GM18867 (cell line): ENCODE data around the gene TEX28.
"Not testable (repeated sequence)": the region's sequence is repeated elsewhere in the genome, so short reads cannot be mapped to it uniquely, and the experiment has no call there.

ENCODE experiments used
- ATAC-seq: cut with Tn5 transposase; IDR thresholded peaks from one replicate; pipeline ENCODE4 v1.9.1; 2021; ENCODE audit warnings: mild to moderate bottlenecking, moderate library complexity; ENCODE audit not compliant: unreplicated experiment

TEX28 gene

DNA sequence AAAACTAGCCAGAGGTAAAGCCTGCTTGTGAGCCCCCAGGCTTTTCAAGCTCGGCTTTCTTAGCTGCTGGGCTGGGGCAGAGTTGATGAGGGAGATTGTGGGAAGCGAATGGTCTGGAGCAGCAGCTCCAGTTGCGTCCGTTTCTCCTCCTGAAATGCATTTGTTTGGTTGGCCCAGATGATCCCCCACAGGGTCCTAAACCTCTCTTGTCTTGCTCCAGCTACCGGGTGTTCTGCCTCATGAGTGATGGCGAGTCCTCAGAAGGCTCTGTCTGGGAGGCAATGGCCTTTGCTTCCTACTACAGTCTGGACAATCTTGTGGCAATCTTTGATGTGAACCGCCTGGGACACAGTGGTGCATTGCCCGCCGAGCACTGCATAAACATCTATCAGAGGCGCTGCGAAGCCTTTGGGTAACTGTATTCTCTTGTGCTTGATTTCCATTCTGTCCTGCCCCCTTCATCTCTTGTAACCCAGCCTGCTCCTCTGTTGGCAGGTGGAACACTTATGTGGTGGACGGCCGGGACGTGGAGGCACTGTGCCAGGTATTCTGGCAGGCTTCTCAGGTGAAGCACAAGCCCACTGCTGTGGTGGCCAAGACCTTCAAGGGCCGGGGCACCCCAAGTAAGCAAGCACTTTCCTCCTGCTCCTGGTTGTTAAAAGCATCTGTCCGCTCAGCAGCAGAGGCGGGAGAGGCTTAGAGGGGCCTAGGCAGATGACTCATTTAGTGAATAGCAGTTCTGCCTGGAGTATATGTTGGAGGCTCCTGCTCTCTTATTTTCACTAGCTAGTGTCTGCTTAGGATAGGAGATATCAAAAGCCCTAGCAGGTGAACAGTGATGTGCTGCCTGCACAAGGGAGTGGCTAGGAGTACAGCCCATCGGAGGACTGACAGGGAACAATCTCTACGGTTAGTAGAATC lies 16.0 kb upstream of the TEX28 start:
- no peak for ATAC-seq

DNA sequence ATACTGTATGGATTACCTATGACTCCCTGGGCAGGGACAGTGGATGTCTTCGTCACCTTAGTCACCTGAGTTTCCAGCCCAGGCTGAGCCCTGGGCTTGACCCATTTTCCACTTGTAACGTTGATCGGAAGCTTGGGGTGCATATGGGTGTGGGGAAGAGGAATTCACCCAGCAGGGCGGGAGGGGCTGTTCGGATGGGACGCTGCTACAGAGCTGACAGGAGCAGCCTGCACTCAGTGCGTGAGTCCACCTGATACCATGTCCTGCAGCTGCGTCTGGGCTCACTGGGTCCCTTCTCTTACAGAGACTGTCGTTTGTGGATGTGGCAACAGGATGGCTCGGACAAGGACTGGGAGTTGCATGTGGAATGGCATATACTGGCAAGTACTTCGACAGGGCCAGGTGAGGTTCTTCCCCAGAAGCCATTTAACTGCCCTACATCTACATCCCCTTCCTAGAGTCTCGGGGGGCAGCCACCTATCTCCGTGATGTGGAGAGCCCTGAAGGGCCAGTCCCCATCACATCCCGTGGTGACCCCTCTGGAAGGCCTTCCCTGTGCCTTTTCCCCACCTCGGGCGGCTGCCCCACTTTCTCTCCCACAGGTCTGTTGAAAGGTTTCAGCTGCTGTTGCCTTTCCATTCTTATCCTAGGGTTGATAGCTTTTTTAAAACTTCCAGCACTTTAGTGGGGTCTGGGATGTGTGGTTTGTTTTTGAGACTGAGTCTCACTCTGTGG lies 14.3 kb upstream of the TEX28 start:
- no peak for ATAC-seq

- peak; percentile 62 for ATAC-seq
Measured at GRCh38 chrX:154308108-154308946, 13.4 kb upstream of the TEX28 start.

- ATAC-seq: no peak
Measured at GRCh38 chrX:154307202-154307601, 12.3 kb upstream of the TEX28 start.

- no peak for ATAC-seq
Measured at GRCh38 chrX:154305541-154306205, 10.7 kb upstream of the TEX28 start.

DNA sequence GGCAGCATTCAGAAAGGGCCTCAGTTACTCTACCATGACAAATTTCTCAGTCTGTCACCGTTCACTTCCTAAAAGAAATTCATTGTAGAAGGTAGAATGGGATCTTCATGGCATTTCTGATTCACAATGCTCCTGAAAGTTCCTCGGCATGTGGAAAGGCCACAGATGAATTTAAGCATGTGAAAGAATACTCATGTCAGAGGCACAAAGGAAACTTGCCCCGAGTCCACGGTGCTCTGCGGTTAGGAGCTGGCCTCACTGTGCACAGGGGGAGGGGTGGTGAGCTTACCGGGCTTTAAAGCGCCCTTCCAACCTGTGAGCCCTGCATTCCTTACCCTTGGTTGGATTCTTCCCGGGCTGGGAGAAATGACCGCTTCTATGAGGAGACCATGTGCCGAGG lies 9.9 kb upstream of the TEX28 start:
- ATAC-seq: no peak

- ATAC-seq: no peak
Measured at GRCh38 chrX:154303476-154303875, 8.6 kb upstream of the TEX28 start.

GRCh38 chrX:154302998-154303397 lies 8.1 kb upstream of the TEX28 start:
- not testable (repeated sequence) for ATAC-seq

DNA sequence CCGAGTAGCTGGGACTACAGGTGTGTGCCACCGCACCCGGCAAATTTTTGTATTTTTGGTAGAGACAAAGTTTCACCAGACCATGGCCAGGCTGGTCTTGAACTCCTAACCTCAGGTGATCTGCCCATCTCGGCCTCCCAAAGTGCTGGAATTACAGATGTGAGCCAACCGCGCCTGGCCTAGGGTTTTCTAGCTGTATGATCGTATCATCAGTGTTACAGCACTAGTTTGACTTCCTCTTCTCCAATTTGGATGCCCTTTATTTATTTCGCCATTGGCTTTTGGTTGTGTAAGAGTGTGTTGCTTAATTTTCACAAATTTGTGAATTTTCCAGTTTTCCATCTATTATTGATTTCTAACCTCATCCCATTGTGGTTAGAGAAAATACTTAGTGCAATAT lies 5.9 kb upstream of the TEX28 start:
- no peak for ATAC-seq

DNA sequence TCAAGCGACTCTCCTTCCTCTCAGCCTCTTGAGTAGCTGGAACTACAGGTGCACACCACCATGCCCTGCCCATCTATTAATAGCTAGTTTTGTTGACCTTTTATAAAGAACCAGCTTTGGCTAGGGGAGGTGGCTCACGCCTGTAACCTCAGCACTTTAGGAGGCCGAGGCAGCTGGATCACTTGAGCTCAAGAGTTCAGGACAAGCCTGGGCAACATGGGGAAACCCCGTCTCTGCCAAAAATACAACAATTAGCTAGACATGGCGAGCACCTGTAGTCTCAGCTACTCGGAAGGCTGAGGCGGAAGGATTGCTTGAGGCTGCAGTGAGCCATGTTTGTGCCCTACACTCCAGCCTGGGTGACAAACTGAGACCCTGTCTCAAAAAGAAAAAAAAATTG lies 3.4 kb upstream of the TEX28 start:
- ATAC-seq: no peak

DNA sequence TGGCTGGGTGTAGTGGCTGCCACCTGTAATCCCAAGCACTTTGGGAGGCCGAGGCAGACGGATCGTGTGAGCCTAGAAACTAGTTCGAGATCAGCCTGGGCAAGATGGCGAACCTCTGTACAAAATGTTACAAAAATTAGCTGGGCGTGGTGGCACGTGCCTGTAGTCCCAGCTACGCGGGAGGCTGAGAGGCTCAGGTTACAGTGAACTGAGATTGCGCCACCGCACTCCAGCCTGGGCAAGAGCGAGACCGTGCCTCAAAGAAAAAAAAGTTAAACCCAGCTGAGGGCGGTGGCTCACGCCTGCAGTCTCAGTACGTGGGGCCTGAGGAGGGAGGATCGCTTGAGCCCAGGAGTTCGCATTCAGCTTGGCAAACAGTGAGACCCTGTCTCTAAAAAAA lies 1.8 kb upstream of the TEX28 start:
- ATAC-seq: no peak

DNA sequence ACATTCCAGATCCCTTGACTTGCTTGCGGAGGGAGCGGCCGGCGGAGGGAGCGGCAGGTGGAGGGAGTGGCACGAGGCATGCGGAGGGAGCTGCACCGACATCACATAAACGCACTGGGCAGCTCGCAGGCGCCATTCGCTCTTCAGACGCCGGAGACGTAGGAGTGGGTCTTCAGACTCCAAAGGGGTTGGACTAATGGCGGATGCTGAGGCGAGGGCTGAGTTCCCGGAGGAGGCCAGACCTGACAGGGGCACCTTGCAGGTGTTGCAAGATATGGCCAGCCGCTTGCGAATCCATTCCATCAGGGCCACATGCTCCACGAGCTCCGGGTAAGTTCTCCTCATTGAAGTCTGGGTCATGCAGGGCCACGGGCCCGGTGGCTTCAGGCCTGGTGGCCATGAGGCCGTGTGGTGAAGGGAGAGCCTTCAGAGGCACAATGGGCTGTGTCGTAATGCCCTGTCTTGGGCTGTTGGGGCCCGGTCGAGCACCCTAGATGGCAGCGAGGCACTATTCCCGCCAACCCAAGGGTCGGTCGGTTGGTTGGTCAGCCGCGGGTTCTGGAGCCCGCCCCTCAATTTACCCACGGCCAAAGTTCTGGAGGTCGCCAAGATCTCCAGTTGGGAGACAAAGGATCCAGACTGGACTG lies 863 bp upstream of the TEX28 start, which contains the start of gene TKTL1:
TSS of gene TKTL1 (plus strand) at position 132 of the 647 bp plus-strand sequence. CDS start at position 197, 65 bp downstream.
- no peak for ATAC-seq

GRCh38 chrX:154286406-154286805 lies 8.5 kb downstream of the TEX28 start:
- ATAC-seq: not testable (repeated sequence)

GRCh38 chrX:154284489-154285338 lies 10.2 kb downstream of the TEX28 start:
- ATAC-seq: peak; percentile 86

DNA sequence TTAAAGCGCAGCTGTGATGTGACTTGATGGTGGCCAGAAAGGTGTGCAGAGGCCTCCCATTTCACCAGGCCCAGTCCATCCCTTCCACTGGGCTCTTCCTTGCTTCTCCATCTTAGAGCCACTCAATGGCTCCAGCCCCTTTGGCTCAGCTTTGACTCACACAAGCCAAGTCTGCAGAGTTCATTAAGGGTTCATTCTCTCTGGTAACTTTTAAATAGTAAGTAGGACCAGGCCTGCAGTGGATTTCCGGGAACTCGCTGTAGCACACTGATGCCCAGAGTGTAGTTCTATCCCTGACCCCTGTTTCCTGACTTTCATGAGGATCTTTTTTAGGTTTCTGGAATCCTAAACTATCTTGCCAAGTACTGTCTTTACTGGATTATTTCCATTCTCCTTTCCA lies 25.7 kb downstream of the TEX28 start:
- ATAC-seq: not testable (repeated sequence)

- ATAC-seq: not testable (repeated sequence)
Measured at GRCh38 chrX:154263072-154263471, 31.9 kb downstream of the TEX28 start.

GRCh38 chrX:154258711-154259110 lies 36.2 kb downstream of the TEX28 start:
- not testable (repeated sequence) for ATAC-seq

DNA sequence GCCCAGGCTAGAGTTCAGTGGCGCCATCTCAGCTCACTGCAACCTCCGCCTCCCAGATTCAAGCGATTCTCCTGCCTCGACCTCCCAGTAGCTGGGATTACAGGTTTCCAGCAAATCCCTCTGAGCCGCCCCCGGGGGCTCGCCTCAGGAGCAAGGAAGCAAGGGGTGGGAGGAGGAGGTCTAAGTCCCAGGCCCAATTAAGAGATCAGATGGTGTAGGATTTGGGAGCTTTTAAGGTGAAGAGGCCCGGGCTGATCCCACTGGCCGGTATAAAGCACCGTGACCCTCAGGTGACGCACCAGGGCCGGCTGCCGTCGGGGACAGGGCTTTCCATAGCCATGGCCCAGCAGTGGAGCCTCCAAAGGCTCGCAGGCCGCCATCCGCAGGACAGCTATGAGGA lies 37.6 kb downstream of the TEX28 start, which contains the start of gene OPN1MW3:
TSS of gene OPN1MW3 (plus strand) at position 301 of the 400 bp plus-strand sequence. CDS start at position 339, 38 bp downstream.
- ATAC-seq: not testable (repeated sequence)

DNA sequence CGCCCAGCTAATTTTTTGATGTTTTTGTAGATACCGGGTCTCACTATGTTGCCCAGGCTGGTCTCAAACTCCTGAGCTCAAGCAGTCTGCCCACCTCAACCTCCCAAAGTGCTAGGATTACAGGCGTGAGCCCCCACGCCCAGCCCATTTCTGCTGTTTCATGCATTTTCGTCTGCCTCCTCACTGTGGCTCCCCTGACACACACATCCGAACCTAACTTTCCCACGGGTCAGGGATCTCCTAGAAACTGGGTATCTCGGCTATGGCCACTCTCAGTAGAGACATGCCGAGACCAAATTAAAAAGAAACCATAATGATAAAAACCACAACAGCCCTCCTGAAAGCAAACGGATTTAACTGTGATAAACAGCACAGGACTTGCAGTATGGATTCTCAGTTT lies 46.8 kb downstream of the TEX28 start:
- ATAC-seq: peak; percentile 18
